H1 (cell line): ENCODE data around the gene DENND2C. TPM values are rescaled to one million over a fixed set of nuclear protein-coding genes. Genes with fewer than 3 reads are reported as not detected.

Experiments used
- CTCF ChIA-PET: fragments of 300-600 bp; sonication (Branson Sonifier 250); formaldehyde crosslinking; loops from one replicate; lab custom pipeline; 2021; ENCODE audit not compliant: partially characterized antibody; lab: Charles Lee
- POLR2A ChIA-PET: fragments of 300-600 bp; sonication (Branson Sonifier 250); formaldehyde crosslinking; loops from one replicate; lab custom pipeline; 2021; ENCODE audit warnings: inconsistent platforms; ENCODE audit not compliant: partially characterized antibody; lab: Charles Lee
- DNase-seq, 2 experiments: peaks; one replicate each; pipeline versions ENCODE4 v3.0.0 to v3.0.0-alpha.2; 2010 to 2022; ENCODE audit warnings: low spot score in 2 of 2, low read depth in 1 of 2, mixed read lengths in 1 of 2
- FAIRE-seq: peaks from 2 replicates; lab custom pipeline; 2011; peaks lifted over from hg19 to GRCh38; lab: Jason Lieb, UNC
- H2AFZ ChIP-seq: 2 replicates; pipeline ENCODE4 v1.8.1; 2012; ENCODE audit warnings: low read length, inconsistent platforms
- H2AK5ac ChIP-seq: 2 replicates; pipeline ENCODE4 v1.6.1; 2013; ENCODE audit warnings: low read depth, low read length
- H2BK120ac ChIP-seq: replicated peaks from 2 replicates; pipeline ENCODE3; 2013; ENCODE audit warnings: low read depth, low read length, inconsistent platforms
- H2BK12ac ChIP-seq: 2 replicates; pipeline ENCODE4 v1.6.1; 2013; ENCODE audit warnings: low read depth, low read length
- H2BK15ac ChIP-seq: 2 replicates; pipeline ENCODE4 v1.6.1; 2013; ENCODE audit warnings: low read length
- H2BK20ac ChIP-seq: 2 replicates; pipeline ENCODE4 v1.6.1; 2013; ENCODE audit warnings: low read length
- H2BK5ac ChIP-seq: 2 replicates; pipeline ENCODE4 v1.6.1; 2013; ENCODE audit warnings: low read depth, low read length
- H3K14ac ChIP-seq: 2 replicates; pipeline ENCODE4 v1.6.1; 2013; ENCODE audit warnings: inconsistent platforms; ENCODE audit not compliant: insufficient read length
- H3K18ac ChIP-seq: 2 replicates; pipeline ENCODE4 v1.6.1; 2013; ENCODE audit warnings: low read length; ENCODE audit errors: extremely low read depth
- H3K23ac ChIP-seq: 2 replicates; pipeline ENCODE4 v1.6.1; 2013; ENCODE audit warnings: inconsistent platforms; ENCODE audit not compliant: insufficient read length
- H3K23me2 ChIP-seq: 2 replicates; pipeline ENCODE4 v1.6.1; 2013; ENCODE audit warnings: low read depth, low read length
- H3K27ac ChIP-seq: 2 replicates; pipeline ENCODE4 v1.6.1; 2011; ENCODE audit warnings: low read depth, low read length, inconsistent platforms
- H3K27me3 ChIP-seq, 4 experiments: replicated peaks in 1 of 4; 1 replicate in 1 of 4; 2 replicates in 3 of 4; pipeline versions ENCODE4 v1.6.1 to v1.8.1; 2011 to 2013; ENCODE audit warnings: low read length in 3 of 4, mild to moderate bottlenecking in 3 of 4, inconsistent platforms in 2 of 4, mixed read lengths in 2 of 4, moderate library complexity in 1 of 4; ENCODE audit not compliant: control insufficient read depth in 3 of 4, insufficient read depth in 3 of 4; ENCODE audit errors: extremely low read depth in 1 of 4
- H3K36me3 ChIP-seq, 4 experiments: 2 replicates each; pipeline versions ENCODE4 v1.6.1 to v1.8.1; 2011 to 2013; ENCODE audit warnings: mild to moderate bottlenecking in 4 of 4, low read length in 3 of 4, moderate library complexity in 2 of 4, control low read depth in 1 of 4, inconsistent platforms in 1 of 4; ENCODE audit not compliant: insufficient read depth in 4 of 4, control insufficient read depth in 2 of 4
- H3K4ac ChIP-seq: replicated peaks from 2 replicates; pipeline ENCODE3; 2013; ENCODE audit warnings: low read length, low read depth, mixed read lengths, inconsistent platforms; ENCODE audit not compliant: insufficient read length
- H3K4me1 ChIP-seq, 4 experiments: replicated peaks in 1 of 4; 1 replicate in 1 of 4; 2 replicates in 3 of 4; pipeline versions ENCODE4 v1.6.1 to v1.8.1; 2011 to 2013; ENCODE audit warnings: low read length in 3 of 4, inconsistent platforms in 2 of 4, mixed read lengths in 1 of 4; ENCODE audit not compliant: insufficient read depth in 4 of 4, control insufficient read depth in 3 of 4
- H3K4me2 ChIP-seq, 2 experiments: 2 replicates each; pipeline versions ENCODE4 v1.6.1 to v1.8.1; 2011 to 2013; ENCODE audit warnings: low read depth in 2 of 2, low read length in 2 of 2, control low read depth in 1 of 2, inconsistent platforms in 1 of 2, mild to moderate bottlenecking in 1 of 2; ENCODE audit not compliant: insufficient read depth in 1 of 2
- H3K4me3 ChIP-seq, 4 experiments: fragments of 200-600, 300-600 bp in 1 of 4; sonication (generic), shearing (Covaris generic), sonication (Bioruptor Twin) in 1 of 4; 2 replicates each; pipeline versions ENCODE4 v1.5.1 to v1.8.1; 2011 to 2016; ENCODE audit warnings: low read length in 4 of 4, low read depth in 3 of 4, control low read depth in 2 of 4, inconsistent platforms in 2 of 4, mild to moderate bottlenecking in 2 of 4, mixed read lengths in 1 of 4, moderate library complexity in 1 of 4; ENCODE audit not compliant: insufficient read depth in 2 of 4; ENCODE audit errors: extremely low read depth in 1 of 4
- H3K56ac ChIP-seq: replicated peaks from 2 replicates; pipeline ENCODE3; 2013; ENCODE audit warnings: low read depth, mild to moderate bottlenecking, mixed read lengths, low read length, inconsistent platforms; ENCODE audit not compliant: insufficient read length
- H3K79me1 ChIP-seq: 2 replicates; pipeline ENCODE4 v1.6.1; 2013; ENCODE audit warnings: low read depth, low read length, control low read depth
- H3K79me2 ChIP-seq, 2 experiments: 2 replicates each; pipeline versions ENCODE4 v1.6.1 to v1.8.1; 2012 to 2013; ENCODE audit warnings: low read length in 2 of 2, mild to moderate bottlenecking in 2 of 2, inconsistent platforms in 1 of 2; ENCODE audit not compliant: insufficient read depth in 2 of 2, control insufficient read depth in 1 of 2
- H3K9ac ChIP-seq, 4 experiments: replicated peaks in 1 of 4; 1 replicate in 1 of 4; 2 replicates in 3 of 4; pipeline versions ENCODE4 v1.6.1 to v1.8.1; 2011 to 2013; ENCODE audit warnings: low read depth in 3 of 4, low read length in 3 of 4, control low read depth in 2 of 4, mild to moderate bottlenecking in 2 of 4, moderate library complexity in 2 of 4, inconsistent platforms in 1 of 4; ENCODE audit errors: extremely low read depth in 1 of 4
- H3K9me3 ChIP-seq, 2 experiments: 2 replicates each; pipeline versions ENCODE4 v1.6.1 to v1.8.1; 2012 to 2013; ENCODE audit warnings: mild to moderate bottlenecking in 2 of 2, moderate library complexity in 2 of 2, control low read depth in 1 of 2, inconsistent platforms in 1 of 2, low read depth in 1 of 2, low read length in 1 of 2, mixed read lengths in 1 of 2; ENCODE audit not compliant: insufficient read depth in 2 of 2
- H4K20me1 ChIP-seq, 2 experiments: replicated peaks in 1 of 2; 2 replicates each; pipeline versions ENCODE3 to v1.8.1; 2011 to 2013; ENCODE audit warnings: inconsistent platforms in 2 of 2, low read length in 2 of 2, mild to moderate bottlenecking in 1 of 2; ENCODE audit not compliant: insufficient read depth in 2 of 2, control insufficient read depth in 1 of 2
- H4K5ac ChIP-seq: 2 replicates; pipeline ENCODE4 v1.6.1; 2013; ENCODE audit warnings: low read length, low read depth, mixed read lengths, inconsistent platforms; ENCODE audit not compliant: insufficient read length
- H4K8ac ChIP-seq: 2 replicates; pipeline ENCODE4 v1.8.0; 2013; ENCODE audit warnings: mild to moderate bottlenecking, moderate library complexity, low read length, inconsistent platforms; ENCODE audit not compliant: insufficient read depth; ENCODE audit errors: extremely low read depth
- H4K91ac ChIP-seq: replicated peaks from 2 replicates; pipeline ENCODE3; 2013; ENCODE audit warnings: low read length, mixed read lengths, inconsistent platforms; ENCODE audit not compliant: insufficient read length
- ATF2 ChIP-seq: IDR thresholded peaks from 2 replicates; pipeline ENCODE4 v1.6.1; 2012; ENCODE audit warnings: low read length, inconsistent platforms
- ATF3 ChIP-seq: IDR thresholded peaks from 2 replicates; pipeline ENCODE4 v1.6.1; 2011; ENCODE audit warnings: low read depth, mild to moderate bottlenecking, low read length; ENCODE audit not compliant: insufficient read depth
- SP2 ChIP-seq: IDR thresholded peaks from 2 replicates; pipeline ENCODE4 v1.6.1; 2012; ENCODE audit warnings: mild to moderate bottlenecking, low read length, inconsistent platforms
- WGBS, 2 experiments: shearing (Covaris generic) in 1 of 2; methylation state at CpG; one replicate each; pipeline versions ENCODE4 v1.1.6 to v1.1.7; 2013 to 2015; ENCODE audit warnings: low lambda C conversion rate in 2 of 2, mixed read lengths in 2 of 2, inconsistent platforms in 1 of 2, low coverage in 1 of 2, missing lambda C conversion rate in 1 of 2; ENCODE audit not compliant: insufficient replicate concordance in 2 of 2, insufficient coverage in 1 of 2, insufficient read length in 1 of 2; ENCODE audit errors: extremely low coverage in 1 of 2, missing lambda C conversion rate in 1 of 2; 5-methylcytosine and 5-hydroxymethylcytosine counted together
- polyA plus RNA-seq, 7 experiments: library from polyadenylated mRNA; depleted of rRNA in 3 of 7; stranded (reverse) in 5 of 7; unstranded in 2 of 7; fragments of >200 nt in 5 of 7; fragments of 200-250 nt in 2 of 7; gene quantifications; 1 replicate in 5 of 7; 2 replicates in 1 of 7; 4 replicates in 1 of 7; pipeline versions ENCODE4 v1.2.1 to v1.2.3, GENCODE V29; 2011 to 2013; ENCODE audit warnings: missing spikeins in 2 of 7, mixed read lengths in 2 of 7
- total RNA-seq: library from RNA; stranded (reverse); fragmentation: NEBNext Ultra II Directional; extraction: Animal tissue kit (Norgen Biotek cat#: 25700); gene quantifications from 2 replicates; pipeline ENCODE4 v1.2.1, GENCODE V29; 2021

Gene DENND2C
- total and polyA plus RNA-seq, 2 of the 8 experiments (the other 6 are each of a cell fraction or from before 2014, with no cell fraction given): 1.8 to 5.5 TPM

DNA sequence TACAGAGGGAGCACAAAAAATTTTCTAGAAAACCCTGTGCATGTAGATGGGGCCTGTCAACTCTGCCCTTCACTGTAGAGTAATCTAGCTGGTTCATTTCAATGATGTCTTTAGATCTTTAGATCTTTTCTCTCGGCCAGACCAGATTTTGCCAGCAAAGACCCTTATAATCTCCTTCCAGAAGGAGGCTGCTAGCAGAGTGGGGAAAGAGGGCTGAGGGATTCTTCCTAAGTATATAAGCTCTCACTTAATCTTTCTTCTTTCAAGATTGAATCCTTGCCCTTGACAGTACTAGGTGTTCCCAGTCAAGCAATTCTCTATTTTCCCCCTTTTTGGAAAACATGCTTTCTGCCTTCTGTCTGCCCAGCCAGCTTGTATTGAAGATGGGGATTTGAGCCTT, 122.8 kb downstream of the DENND2C start:
- Histone ChIP-seq H3K79me1 (no peaks in the 10 kb centered on the region), H3K9me3 (no peaks in the 10 kb centered on the region), H2BK120ac (no peak overlapping the region), H3K4me2 (no peak overlapping the region), H3K79me2 (no peaks in the 10 kb centered on the region), H3K4ac (no peak overlapping the region), H2BK20ac (no peak overlapping the region), H3K27ac (no peak overlapping the region), H3K4me3 (no peak overlapping the region), H3K14ac (no peak overlapping the region), H4K91ac (no peak overlapping the region), H3K36me3 (no peaks in the 10 kb centered on the region), H3K4me1 (no peaks in the 10 kb centered on the region), H3K56ac (no peak overlapping the region), H4K5ac (no peak overlapping the region), H4K20me1 (no peaks in the 10 kb centered on the region), H3K9ac (no peak overlapping the region), H3K18ac (no peak overlapping the region), H2BK5ac (no peak overlapping the region), H2AK5ac (no peak overlapping the region), H3K23me2 (no peaks in the 10 kb centered on the region), H2BK12ac (no peak overlapping the region), H2BK15ac (no peak overlapping the region), H3K27me3 (no peaks in the 10 kb centered on the region), H3K23ac (no peak overlapping the region), H4K8ac (no peak overlapping the region), H2AFZ (no peak overlapping the region)
- DNase-seq (no peak), FAIRE-seq (no peak)
- WGBS, 2 experiments: 88% methylated on average over 1 of the region's 1 CpG; no CpG with 5 or more reads in 1 of the 2 experiments
- CTCF ChIA-PET: interaction anchor here (1.2 kb wide), 1 partner anchor 12 kb away, joined by 7 read pairs; no protein-coding TSS in a partner anchor
- TF ChIP-seq ATF2 (no peak), SP2 (no peak), ATF3 (no peak)
- POLR2A ChIA-PET: no interaction called here
